ENCODE data around the gene MYLK4.

Gene MYLK4

DNA sequence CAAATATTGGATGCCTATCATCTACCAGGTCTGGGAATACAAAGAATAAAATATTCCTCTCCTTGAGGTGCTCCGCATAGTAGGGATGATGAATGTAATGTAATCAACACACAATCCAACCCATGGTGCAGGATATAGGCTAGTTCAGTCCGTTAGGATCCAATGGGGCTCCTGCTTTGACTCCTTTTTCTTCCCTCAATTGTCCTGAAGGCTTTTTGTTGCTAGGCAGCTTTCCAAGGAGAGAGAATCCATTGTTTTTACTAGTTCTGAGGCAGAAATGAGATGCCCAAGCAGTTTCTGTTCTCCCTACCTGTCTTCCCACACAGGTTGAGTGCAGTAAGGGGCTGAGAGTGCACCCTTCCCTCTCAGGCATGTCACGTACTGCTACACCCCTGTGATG, 26.5 kb upstream of the MYLK4 start:
- Histone ChIP-seq H3K4me3 (IDR thresholded peaks at IDR 0.05; ENCODE audit: insufficient read depth, low read depth, low read length) (no peak overlapping the region), H3K4me1 (ENCODE audit: low read depth, poor library complexity, severe bottlenecking) (no peaks in the 10 kb centered on the region), H3K27me3 (ENCODE audit: insufficient read depth, low read depth) (no peaks in the 10 kb centered on the region), H2AFZ (ENCODE audit: low read depth) (no peak overlapping the region), H3K9ac (no peak overlapping the region), H4K20me1 (ENCODE audit: insufficient read depth) (no peaks in the 10 kb centered on the region), H3K36me3 (ENCODE audit: insufficient read depth) (no peaks in the 10 kb centered on the region), H3K79me2 (ENCODE audit: insufficient read depth, low read depth) (peaks cover 34% of the 10 kb centered on the region; the same call in 1 of the 2 replicates), H3K4me2 (no peak overlapping the region), H3K27ac (no peak overlapping the region)
- TF ChIP-seq, protein P1, sequence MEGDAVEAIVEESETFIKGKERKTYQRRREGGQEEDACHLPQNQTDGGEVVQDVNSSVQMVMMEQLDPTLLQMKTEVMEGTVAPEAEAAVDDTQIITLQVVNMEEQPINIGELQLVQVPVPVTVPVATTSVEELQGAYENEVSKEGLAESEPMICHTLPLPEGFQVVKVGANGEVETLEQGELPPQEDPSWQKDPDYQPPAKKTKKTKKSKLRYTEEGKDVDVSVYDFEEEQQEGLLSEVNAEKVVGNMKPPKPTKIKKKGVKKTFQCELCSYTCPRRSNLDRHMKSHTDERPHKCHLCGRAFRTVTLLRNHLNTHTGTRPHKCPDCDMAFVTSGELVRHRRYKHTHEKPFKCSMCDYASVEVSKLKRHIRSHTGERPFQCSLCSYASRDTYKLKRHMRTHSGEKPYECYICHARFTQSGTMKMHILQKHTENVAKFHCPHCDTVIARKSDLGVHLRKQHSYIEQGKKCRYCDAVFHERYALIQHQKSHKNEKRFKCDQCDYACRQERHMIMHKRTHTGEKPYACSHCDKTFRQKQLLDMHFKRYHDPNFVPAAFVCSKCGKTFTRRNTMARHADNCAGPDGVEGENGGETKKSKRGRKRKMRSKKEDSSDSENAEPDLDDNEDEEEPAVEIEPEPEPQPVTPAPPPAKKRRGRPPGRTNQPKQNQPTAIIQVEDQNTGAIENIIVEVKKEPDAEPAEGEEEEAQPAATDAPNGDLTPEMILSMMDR (conservative IDR thresholded peaks at IDR 0.05; ENCODE audit: low read depth, low read length): no peak

DNA sequence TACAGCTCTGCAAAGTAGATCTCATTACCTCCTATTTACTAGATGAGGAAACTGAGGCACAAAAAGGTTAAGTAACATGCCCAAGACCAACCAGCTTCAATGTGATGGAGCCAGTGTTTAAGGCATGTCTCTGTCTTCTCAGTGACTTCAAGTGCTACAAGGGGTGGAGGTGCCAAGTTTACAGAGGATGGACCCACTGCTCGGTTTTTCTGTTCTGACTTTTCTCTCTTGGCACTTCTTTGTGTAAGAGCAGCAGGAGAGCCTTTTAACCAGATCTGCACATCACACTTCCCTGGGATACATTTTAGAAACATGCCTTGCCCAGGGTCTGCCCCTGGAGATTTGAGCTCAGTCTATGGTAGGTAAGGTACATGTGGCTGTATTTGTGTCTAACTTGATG, 24.3 kb upstream of the MYLK4 start:
- TF ChIP-seq, protein P1 (conservative IDR thresholded peaks at IDR 0.05; ENCODE audit: low read depth, low read length): no peak
- Histone ChIP-seq H3K4me3 (IDR thresholded peaks at IDR 0.05; ENCODE audit: insufficient read depth, low read depth, low read length) (no peak overlapping the region), H3K9ac (no peak overlapping the region), H3K4me2 (no peak overlapping the region), H3K4me1 (ENCODE audit: low read depth, poor library complexity, severe bottlenecking) (no peaks in the 10 kb centered on the region), H4K20me1 (ENCODE audit: insufficient read depth) (no peaks in the 10 kb centered on the region), H2AFZ (ENCODE audit: low read depth) (no peak overlapping the region), H3K27me3 (ENCODE audit: insufficient read depth, low read depth) (no peaks in the 10 kb centered on the region), H3K36me3 (ENCODE audit: insufficient read depth) (no peaks in the 10 kb centered on the region), H3K79me2 (ENCODE audit: insufficient read depth, low read depth) (peaks cover 54% of the 10 kb centered on the region; the same call in 1 of the 2 replicates), H3K27ac (no peak overlapping the region)

DNA sequence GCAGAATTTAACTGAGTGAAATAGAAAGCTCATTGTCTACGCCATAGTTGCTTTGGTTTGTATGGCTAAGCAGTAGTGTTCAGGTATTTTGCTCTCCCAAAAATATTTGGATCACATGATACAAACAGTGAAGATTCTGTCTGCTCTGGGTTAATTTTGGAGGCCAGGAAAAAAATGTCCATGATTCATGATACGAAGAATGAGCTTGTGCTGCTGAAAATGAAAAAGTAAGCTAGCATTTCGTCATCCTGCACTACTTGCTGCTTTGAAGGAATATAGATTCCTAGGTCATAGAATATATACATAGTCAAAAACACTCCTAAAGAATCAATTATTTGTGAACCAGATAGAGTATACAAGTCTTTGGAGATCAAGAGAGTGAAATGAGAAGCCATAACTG, 22.7 kb upstream of the MYLK4 start:
- Histone ChIP-seq H2AFZ (ENCODE audit: low read depth) (no peak overlapping the region), H3K79me2 (ENCODE audit: insufficient read depth, low read depth) (peaks cover 69% of the 10 kb centered on the region), H4K20me1 (ENCODE audit: insufficient read depth) (peaks cover 7% of the 10 kb centered on the region; the same call in 1 of the 2 replicates), H3K27ac (no peak overlapping the region), H3K27me3 (ENCODE audit: insufficient read depth, low read depth) (no peaks in the 10 kb centered on the region), H3K9ac (no peak overlapping the region), H3K4me3 (IDR thresholded peaks at IDR 0.05; ENCODE audit: insufficient read depth, low read depth, low read length) (no peak overlapping the region), H3K4me2 (no peak overlapping the region), H3K4me1 (ENCODE audit: low read depth, poor library complexity, severe bottlenecking) (peaks cover 11% of the 10 kb centered on the region), H3K36me3 (ENCODE audit: insufficient read depth) (no peaks in the 10 kb centered on the region)
- TF ChIP-seq, protein P1 (conservative IDR thresholded peaks at IDR 0.05; ENCODE audit: low read depth, low read length): no peak

DNA sequence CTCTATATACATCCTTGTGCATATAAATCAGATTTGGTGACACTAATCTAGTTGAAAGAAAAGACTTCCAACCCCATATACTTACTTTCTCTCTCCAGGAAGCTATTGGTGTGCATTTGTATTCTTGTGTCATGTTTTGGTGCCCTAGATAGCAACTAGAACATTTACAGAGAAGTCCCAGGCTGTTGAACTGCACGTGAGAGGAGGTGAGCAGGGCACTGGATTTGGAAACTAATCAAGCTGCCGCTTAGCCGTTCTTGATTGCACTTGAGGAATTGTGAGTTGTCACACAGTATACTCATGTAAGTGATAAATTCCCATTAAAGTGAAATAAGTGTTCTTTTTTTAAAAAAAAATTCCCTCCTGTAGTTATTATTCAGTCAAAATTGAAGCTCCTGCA, 22.1 kb upstream of the MYLK4 start:
- no peaks in the 10 kb centered on the region for H3K27me3 ChIP-seq (ENCODE audit: insufficient read depth, low read depth)
- H3K4me3 ChIP-seq (IDR thresholded peaks at IDR 0.05; ENCODE audit: insufficient read depth, low read depth, low read length): no peak overlapping the region
- peaks cover 17% of the 10 kb centered on the region for H3K4me1 ChIP-seq (ENCODE audit: low read depth, poor library complexity, severe bottlenecking)
- no peaks in the 10 kb centered on the region for H3K36me3 ChIP-seq (ENCODE audit: insufficient read depth)
- no peak overlapping the region for H2AFZ ChIP-seq (ENCODE audit: low read depth)
- peaks cover 74% of the 10 kb centered on the region for H3K79me2 ChIP-seq (ENCODE audit: insufficient read depth, low read depth)
- TF ChIP-seq, protein P1 (conservative IDR thresholded peaks at IDR 0.05; ENCODE audit: low read depth, low read length): no peak
- no peak overlapping the region for H3K27ac ChIP-seq
- H4K20me1 ChIP-seq (ENCODE audit: insufficient read depth): peaks cover 7% of the 10 kb centered on the region; the same call in 1 of the 2 replicates
- H3K9ac ChIP-seq: no peak overlapping the region
- no peak overlapping the region for H3K4me2 ChIP-seq

All from KMS-11 (cell line).